Measurements from ENCODE around the gene DBX2.
"Not testable (repeated sequence)": the region's sequence is repeated elsewhere in the genome, so short reads cannot be mapped to it uniquely, and the experiment has no call there.

Gene DBX2

GRCh38 chr12:45050751-45051571 lies at the start of gene DBX2:
Gene DBX2, minus strand, starts transcription at chr12:45051099. Its CDS starts 172 bp downstream, at chr12:45050927.
- peak; percentile 39 for DNase-seq (ENCODE audit: low read depth, low spot score)

- no peak for DNase-seq (ENCODE audit: low read depth, low spot score)
These were observed 47.9 kb upstream of the DBX2 start for GRCh38 chr12:45098766-45099165.

- not testable (repeated sequence) for DNase-seq (ENCODE audit: low read depth, low spot score)
These were observed 44.5 kb upstream of the DBX2 start for GRCh38 chr12:45095417-45095816.

- DNase-seq (ENCODE audit: low read depth, low spot score) = no peak
These were observed 42.2 kb upstream of the DBX2 start for GRCh38 chr12:45093051-45093450.

- DNase-seq (ENCODE audit: low read depth, low spot score) = no peak
These were observed 38.6 kb upstream of the DBX2 start for GRCh38 chr12:45089411-45090075.

GRCh38 chr12:45088608-45089007 lies 37.7 kb upstream of the DBX2 start:
- no peak for DNase-seq (ENCODE audit: low read depth, low spot score)

GRCh38 chr12:45084248-45084647 lies 33.3 kb upstream of the DBX2 start:
- not testable (repeated sequence) for DNase-seq (ENCODE audit: low read depth, low spot score)

- no peak for DNase-seq (ENCODE audit: low read depth, low spot score)
These were observed 26.4 kb upstream of the DBX2 start for GRCh38 chr12:45077251-45077650.

- DNase-seq (ENCODE audit: low read depth, low spot score) = no peak
These were observed 25.6 kb upstream of the DBX2 start for GRCh38 chr12:45076417-45077026.

- DNase-seq (ENCODE audit: low read depth, low spot score) = no peak
These were observed 24.8 kb upstream of the DBX2 start for GRCh38 chr12:45075587-45076282.

GRCh38 chr12:45065125-45065626 lies 14.3 kb upstream of the DBX2 start:
- no peak for DNase-seq (ENCODE audit: low read depth, low spot score)

- no peak for DNase-seq (ENCODE audit: low read depth, low spot score)
These were observed 10.1 kb upstream of the DBX2 start for GRCh38 chr12:45060976-45061375.

GRCh38 chr12:45051572-45052125 lies 750 bp upstream of the DBX2 start:
- DNase-seq (ENCODE audit: low read depth, low spot score) = peak; percentile 7

- DNase-seq (ENCODE audit: low read depth, low spot score) = peak; percentile 37
These were observed 768 bp downstream of the DBX2 start for GRCh38 chr12:45049912-45050750.

GRCh38 chr12:45042599-45042998 lies 8.3 kb downstream of the DBX2 start:
- DNase-seq (ENCODE audit: low read depth, low spot score) = no peak

GRCh38 chr12:45040977-45041376 lies 9.9 kb downstream of the DBX2 start:
- DNase-seq (ENCODE audit: low read depth, low spot score) = no peak

- no peak for DNase-seq (ENCODE audit: low read depth, low spot score)
These were observed 11.1 kb downstream of the DBX2 start for GRCh38 chr12:45039757-45040156.

- peak; percentile 39 for DNase-seq (ENCODE audit: low read depth, low spot score)
These were observed 16.0 kb downstream of the DBX2 start for GRCh38 chr12:45034861-45035265.

GRCh38 chr12:45017916-45018315 lies 33.0 kb downstream of the DBX2 start:
- DNase-seq (ENCODE audit: low read depth, low spot score) = no peak

- DNase-seq (ENCODE audit: low read depth, low spot score) = no peak
These were observed 36.5 kb downstream of the DBX2 start for GRCh38 chr12:45014396-45014795.

GRCh38 chr12:45012749-45013148 lies 38.1 kb downstream of the DBX2 start:
- DNase-seq (ENCODE audit: low read depth, low spot score) = no peak

All from astrocyte of the hippocampus (primary cell).